GM19452 (cell line): ENCODE measurements around the gene FBXO36.

Experiments
- ATAC-seq: cut with Tn5 transposase; IDR thresholded peaks from one replicate; pipeline ENCODE4 v1.9.1; 2021; ENCODE audit not compliant: unreplicated experiment

The FBXO36 gene

DNA sequence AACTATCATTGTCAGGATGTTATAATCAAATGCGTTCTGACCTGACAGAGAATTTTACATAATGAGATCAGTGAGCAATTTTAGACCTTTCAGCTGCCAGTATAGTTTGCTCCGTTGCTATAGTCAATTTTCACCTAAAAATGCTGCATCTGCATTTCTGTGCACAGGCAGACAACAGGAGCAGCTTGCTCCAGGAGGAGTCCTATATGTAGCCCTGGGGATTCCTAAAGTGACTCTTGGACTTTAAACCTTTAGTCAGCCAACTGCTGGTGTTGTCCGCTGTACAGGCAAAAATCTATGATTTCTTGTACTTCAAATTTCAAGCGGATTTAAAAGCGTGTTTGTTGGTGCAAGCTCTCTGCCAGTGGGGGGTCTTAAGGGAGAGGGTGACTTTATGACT is 120.7 kb downstream of the FBXO36 start:
- ATAC-seq, result no peak

DNA sequence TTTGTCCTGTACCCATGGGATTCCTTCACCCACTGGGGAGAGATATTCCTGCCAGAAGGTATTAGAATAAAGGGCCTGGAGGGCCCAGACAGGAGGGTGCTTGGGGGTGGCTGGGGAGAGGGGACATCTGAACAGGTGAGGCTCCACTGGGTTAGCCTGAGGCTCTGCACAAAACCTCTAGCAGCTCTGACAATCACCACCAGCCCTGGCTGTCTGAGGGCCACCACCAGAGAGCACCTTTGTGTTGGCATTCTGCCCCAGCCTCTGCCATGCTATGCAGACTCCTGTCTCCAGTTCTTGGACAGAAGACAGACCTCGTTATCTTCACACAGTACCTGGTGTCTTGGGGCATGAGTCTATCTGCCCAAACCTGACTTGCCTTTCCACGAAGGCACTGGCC is 121.2 kb downstream of the FBXO36 start:
- ATAC-seq, result no peak

DNA sequence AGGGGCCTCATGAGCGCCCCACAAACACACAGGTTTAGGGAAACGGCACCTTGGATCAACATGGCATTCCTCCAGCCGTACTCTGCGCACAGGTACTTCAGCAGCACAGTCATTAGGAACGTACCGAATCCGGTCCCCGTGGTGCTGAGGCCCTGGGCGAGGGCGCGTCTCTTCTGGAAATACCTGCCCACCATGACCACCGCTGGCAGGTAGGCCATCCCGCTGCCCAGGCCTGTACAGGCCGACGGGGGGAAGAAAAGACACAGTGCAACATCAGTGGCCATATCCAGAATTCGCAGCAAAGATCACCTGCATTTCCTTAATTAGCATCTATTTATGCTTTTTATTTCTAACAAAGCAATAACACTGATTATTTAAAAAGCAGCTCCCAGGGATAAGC is 124.2 kb downstream of the FBXO36 start:
- ATAC-seq, result no peak

DNA sequence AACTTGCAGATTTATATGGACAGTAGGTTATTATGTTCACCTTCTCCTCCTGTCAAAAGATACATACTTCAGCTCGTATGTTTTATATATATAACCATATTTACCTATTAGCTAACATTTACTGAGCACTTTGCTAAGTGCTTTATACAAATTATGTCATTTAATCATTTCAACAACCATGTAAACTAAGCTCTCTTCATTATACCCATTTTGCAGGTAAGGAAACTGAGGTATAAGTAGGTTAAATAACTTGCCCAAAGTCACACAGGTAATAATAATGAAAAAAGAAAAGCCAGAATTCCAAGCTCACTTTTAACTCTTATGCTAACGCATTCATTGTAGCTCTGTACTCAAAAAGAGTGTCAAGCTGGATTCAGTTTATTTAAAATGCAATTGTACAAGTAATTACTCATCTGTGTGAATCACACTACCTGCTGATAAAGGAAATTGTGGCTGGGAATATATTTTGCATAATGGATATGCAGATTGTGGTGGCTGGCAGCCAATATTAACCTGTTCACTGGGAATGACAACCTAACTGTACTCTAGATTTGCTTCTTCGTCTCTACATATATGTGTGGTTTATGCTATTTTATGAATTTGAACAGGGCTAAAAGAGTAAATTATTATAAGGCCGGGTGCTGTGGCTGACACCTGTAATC is 125.8 kb downstream of the FBXO36 start:
- no peak for ATAC-seq

DNA sequence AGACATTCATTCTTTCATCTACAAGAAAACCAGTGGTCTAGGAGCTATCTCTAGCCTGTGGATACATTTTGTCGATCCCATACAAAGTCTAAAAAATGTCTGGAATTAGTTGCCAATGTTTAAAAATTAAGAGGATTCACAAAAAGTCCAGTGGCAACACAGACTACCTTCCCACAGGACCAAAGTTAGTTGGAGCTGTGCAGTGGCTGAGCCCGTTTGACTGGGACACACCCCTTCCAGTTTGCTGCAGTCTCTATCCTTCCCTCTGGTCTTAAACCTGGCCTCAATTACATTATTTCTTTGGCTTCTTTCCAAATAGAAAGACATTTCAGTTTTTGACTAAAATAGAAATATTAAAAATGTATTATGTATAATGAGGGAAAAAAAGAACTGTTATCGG is 127.8 kb downstream of the FBXO36 start:
- ATAC-seq, result no peak

DNA sequence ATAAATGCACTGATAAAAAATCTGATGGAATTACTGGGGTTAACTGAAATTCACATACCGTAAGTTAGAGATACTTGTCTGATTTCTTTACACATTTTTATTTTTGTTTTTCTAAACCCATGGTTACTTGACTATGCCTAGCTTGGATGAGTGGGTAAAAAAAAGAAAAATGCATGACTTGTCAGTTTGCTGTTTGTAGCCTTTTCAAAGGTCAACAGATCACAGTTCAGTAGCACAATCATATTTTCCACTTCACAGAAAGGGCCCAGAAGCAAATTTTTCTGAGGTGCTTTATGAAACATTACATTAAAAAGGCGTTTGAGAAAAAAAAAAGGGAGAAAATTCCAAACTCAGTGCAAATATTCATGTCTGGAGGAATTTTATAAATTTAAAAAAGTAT is 130.0 kb downstream of the FBXO36 start:
- no peak for ATAC-seq

DNA sequence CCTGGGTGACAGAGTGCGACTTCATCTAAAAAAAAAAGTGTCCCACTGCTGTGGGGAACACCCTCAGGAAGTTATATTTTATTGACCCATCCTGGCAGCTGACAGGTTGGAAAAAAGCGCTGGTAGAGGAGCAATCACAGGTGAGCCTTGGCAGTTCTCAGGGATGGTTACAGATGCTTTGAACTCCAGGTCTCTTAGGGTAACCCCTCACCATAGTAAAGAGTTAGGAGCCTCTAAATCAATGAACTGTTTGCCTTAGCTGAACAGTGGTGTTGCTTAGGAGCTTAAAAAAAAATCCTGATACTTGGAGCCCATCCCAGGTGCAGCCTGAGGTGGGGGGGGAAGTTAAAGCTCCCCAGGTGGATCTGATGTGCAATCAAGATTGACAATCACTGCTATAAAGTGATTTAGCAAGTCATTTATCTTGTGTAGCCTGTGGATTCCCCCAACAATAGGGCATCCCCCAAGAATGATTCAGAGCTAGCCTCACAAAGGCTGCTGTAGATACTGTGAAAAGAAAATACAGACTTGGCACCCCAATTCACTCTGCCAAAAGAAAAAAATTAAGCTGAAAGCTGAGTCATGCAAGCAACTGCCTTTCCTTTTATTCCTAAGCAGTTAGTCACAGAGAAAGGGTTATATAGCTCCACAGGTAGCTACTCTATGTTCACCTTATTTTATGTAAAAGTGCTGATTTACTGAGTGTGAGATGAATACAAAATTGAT is 131.6 kb downstream of the FBXO36 start:
- no peak for ATAC-seq

DNA sequence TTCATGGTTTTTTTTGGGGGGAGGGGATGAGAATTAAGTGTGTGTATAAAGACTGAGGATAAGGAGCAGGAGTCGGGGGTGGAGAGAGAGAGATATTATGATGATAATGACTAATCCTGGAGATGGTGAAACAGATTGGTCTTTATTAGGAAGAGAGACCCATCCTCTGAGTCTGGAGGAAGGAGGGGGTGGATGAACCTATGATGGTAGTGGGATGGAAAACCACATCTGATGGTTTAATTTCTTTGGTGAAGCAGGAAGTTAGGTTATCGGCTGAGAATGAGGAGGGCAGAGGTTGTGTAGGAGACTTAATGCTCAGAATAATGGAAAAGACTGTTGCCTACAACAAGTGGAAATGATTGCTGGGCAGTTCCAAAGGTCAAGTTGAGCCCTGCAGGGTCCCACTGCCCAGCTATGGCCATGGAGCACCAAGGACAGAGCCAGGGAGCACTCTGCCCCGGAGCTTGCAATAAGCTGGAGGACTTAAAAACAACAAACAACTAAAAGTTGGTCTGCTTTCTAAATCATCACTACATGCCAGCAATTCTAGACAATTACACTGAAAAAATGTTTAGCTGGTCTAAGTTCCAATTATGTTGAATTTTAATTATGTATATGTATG is 138.5 kb downstream of the FBXO36 start:
- no peak for ATAC-seq
